SK-N-SH treated with all-trans-retinoic acid at 6 μM for 48 hours (cell line): ENCODE data around the gene BSG.

Experiments used
- ATAC-seq: fragments of 200-7000 bp; cut with Tn5 transposase; 3 replicates; pipeline ENCODE4 v1.9.1; 2020; ENCODE audit warnings: mild to moderate bottlenecking, moderate library complexity
- ARNTL ChIP-seq: fragments of 450-650 bp; formaldehyde crosslinking; IDR thresholded peaks from 2 replicates; pipeline ENCODE4 v1.5.0; 2020; ENCODE audit warnings: low read depth, mild to moderate bottlenecking, moderate library complexity, borderline replicate concordance
- BACH2 ChIP-seq: fragments of 250-450 bp; sonication (Bioruptor Pico); IDR thresholded peaks from 2 replicates; pipeline ENCODE4 v1.9.0; 2021; ENCODE audit warnings: mild to moderate bottlenecking, borderline replicate concordance
- CSDC2 ChIP-seq: fragments of 250-450 bp; sonication (Bioruptor Pico); IDR thresholded peaks from 2 replicates; pipeline ENCODE4 v1.5.0; 2020; ENCODE audit warnings: mild to moderate bottlenecking, moderate library complexity
- ESRRG ChIP-seq: fragments of 250-450 bp; sonication (Bioruptor Pico); IDR thresholded peaks from 2 replicates; pipeline ENCODE4 v1.6.1; 2021; ENCODE audit warnings: mild to moderate bottlenecking
- GLIS3 ChIP-seq: fragments of 250-450 bp; sonication (Bioruptor Pico); IDR thresholded peaks from 2 replicates; pipeline ENCODE4 v1.5.0; 2020; ENCODE audit warnings: mild to moderate bottlenecking, moderate library complexity
- ISL1 ChIP-seq: fragments of 250-450 bp; sonication (Bioruptor Pico); IDR thresholded peaks from 2 replicates; pipeline ENCODE4 v2.1.2; 2022; ENCODE audit warnings: mild to moderate bottlenecking, moderate library complexity
- OSR1 ChIP-seq: fragments of 250-450 bp; sonication (Bioruptor Pico); IDR thresholded peaks from 2 replicates; pipeline ENCODE4 v1.8.0; 2022; ENCODE audit warnings: moderate library complexity, mild to moderate bottlenecking, inconsistent platforms
- PPARA ChIP-seq: fragments of 250-450 bp; sonication (Bioruptor Pico); IDR thresholded peaks from 2 replicates; pipeline ENCODE4 v1.5.0; 2020; ENCODE audit warnings: mild to moderate bottlenecking, borderline replicate concordance
- RARB ChIP-seq: fragments of 250-450 bp; sonication (Bioruptor Pico); IDR thresholded peaks from 2 replicates; pipeline ENCODE4 v1.8.0; 2021; ENCODE audit warnings: mild to moderate bottlenecking, moderate library complexity
- TCF4 ChIP-seq: fragments of 250-450 bp; sonication (Bioruptor Pico); IDR thresholded peaks from 2 replicates; pipeline ENCODE4 v1.8.0; 2021; ENCODE audit warnings: mild to moderate bottlenecking, moderate library complexity, borderline replicate concordance
- TOX ChIP-seq: fragments of 250-450 bp; sonication (Bioruptor Pico); IDR thresholded peaks from 2 replicates; pipeline ENCODE4 v1.8.0; 2021; ENCODE audit warnings: mild to moderate bottlenecking, moderate library complexity, borderline replicate concordance
- ZC3H10 ChIP-seq: fragments of 250-450 bp; sonication (Bioruptor Pico); IDR thresholded peaks from 2 replicates; pipeline ENCODE4 v1.5.1; 2021; ENCODE audit warnings: mild to moderate bottlenecking, moderate library complexity
- ZFP3 ChIP-seq: fragments of 250-450 bp; sonication (Bioruptor Pico); IDR thresholded peaks from 2 replicates; pipeline ENCODE4 v1.5.0; 2020; ENCODE audit warnings: mild to moderate bottlenecking, moderate library complexity
- ZFP30 ChIP-seq: fragments of 450-650 bp; formaldehyde crosslinking; IDR thresholded peaks from 2 replicates; pipeline ENCODE4 v1.5.0; 2022; ENCODE audit warnings: mild to moderate bottlenecking, moderate library complexity
- ZNF565 ChIP-seq: fragments of 450-650 bp; formaldehyde crosslinking; conservative IDR thresholded peaks from 2 replicates; pipeline ENCODE4 v1.5.0; 2020; ENCODE audit warnings: low read depth, mild to moderate bottlenecking, moderate library complexity
- ZNF70 ChIP-seq: fragments of 450-650 bp; formaldehyde crosslinking; IDR thresholded peaks from 2 replicates; pipeline ENCODE4 v1.5.0; 2020; ENCODE audit warnings: mild to moderate bottlenecking, moderate library complexity
- ZNF8 ChIP-seq: fragments of 450-650 bp; formaldehyde crosslinking; IDR thresholded peaks from 2 replicates; pipeline ENCODE4 v1.5.0; 2020; ENCODE audit warnings: mild to moderate bottlenecking, moderate library complexity
- TF ChIP-seq, protein P1 (sequence below): fragments of 250-450 bp; sonication (Bioruptor Pico); IDR thresholded peaks from 2 replicates; pipeline ENCODE4 v1.5.0; 2020; ENCODE audit warnings: mild to moderate bottlenecking, moderate library complexity
- TF ChIP-seq, protein P2 (sequence below): fragments of 250-450 bp; sonication (Bioruptor Pico); IDR thresholded peaks from 2 replicates; pipeline ENCODE4 v1.5.1; 2021; ENCODE audit warnings: mild to moderate bottlenecking, moderate library complexity
- TF ChIP-seq, protein P3 (sequence below): fragments of 250-450 bp; sonication (Bioruptor Pico); IDR thresholded peaks from 2 replicates; pipeline ENCODE4 v1.8.0; 2021; ENCODE audit warnings: low read depth, mild to moderate bottlenecking, moderate library complexity, borderline replicate concordance

Gene BSG

DNA sequence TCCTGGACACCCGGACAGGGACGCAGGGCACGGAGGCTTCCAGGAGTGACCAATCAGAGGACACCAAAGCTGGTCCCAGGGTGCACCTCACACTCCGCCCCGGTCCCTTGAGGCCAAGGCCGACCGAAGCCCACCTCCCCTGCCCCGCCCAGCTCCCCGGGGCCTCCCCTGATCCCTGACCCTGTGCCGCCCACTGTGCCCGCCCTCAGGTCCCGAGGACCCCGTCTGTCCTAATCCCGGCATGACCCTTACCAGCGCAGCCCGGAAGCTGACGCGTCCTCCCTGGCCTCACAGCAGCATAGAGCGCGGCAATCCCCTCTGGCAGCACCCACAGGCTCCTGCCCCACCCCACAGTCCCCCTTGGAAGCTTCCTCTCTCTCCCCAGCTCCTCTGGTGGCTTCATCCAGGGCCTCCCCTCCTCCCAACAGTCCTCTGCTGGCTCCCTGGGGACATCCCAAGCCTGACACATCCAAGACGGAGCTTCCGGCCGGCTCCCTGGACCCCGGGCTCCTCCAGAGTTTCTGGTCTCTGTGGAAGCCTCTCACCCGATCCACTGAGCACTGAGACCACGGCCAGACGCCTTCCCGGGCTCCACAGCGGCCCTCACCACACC is 48.2 kb upstream of the BSG start (continued):
- TF ChIP-seq, protein P1, sequence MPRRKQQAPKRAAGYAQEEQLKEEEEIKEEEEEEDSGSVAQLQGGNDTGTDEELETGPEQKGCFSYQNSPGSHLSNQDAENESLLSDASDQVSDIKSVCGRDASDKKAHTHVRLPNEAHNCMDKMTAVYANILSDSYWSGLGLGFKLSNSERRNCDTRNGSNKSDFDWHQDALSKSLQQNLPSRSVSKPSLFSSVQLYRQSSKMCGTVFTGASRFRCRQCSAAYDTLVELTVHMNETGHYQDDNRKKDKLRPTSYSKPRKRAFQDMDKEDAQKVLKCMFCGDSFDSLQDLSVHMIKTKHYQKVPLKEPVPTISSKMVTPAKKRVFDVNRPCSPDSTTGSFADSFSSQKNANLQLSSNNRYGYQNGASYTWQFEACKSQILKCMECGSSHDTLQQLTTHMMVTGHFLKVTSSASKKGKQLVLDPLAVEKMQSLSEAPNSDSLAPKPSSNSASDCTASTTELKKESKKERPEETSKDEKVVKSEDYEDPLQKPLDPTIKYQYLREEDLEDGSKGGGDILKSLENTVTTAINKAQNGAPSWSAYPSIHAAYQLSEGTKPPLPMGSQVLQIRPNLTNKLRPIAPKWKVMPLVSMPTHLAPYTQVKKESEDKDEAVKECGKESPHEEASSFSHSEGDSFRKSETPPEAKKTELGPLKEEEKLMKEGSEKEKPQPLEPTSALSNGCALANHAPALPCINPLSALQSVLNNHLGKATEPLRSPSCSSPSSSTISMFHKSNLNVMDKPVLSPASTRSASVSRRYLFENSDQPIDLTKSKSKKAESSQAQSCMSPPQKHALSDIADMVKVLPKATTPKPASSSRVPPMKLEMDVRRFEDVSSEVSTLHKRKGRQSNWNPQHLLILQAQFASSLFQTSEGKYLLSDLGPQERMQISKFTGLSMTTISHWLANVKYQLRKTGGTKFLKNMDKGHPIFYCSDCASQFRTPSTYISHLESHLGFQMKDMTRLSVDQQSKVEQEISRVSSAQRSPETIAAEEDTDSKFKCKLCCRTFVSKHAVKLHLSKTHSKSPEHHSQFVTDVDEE (CRISPR knock-in tag) = no peak
- TF ChIP-seq TCF4 (no peak), CSDC2 (CRISPR knock-in tag) (no peak), ZFP30 (CRISPR knock-in tag) (no peak), ZFP3 (CRISPR knock-in tag) (no peak)
- TF ChIP-seq, protein P2, sequence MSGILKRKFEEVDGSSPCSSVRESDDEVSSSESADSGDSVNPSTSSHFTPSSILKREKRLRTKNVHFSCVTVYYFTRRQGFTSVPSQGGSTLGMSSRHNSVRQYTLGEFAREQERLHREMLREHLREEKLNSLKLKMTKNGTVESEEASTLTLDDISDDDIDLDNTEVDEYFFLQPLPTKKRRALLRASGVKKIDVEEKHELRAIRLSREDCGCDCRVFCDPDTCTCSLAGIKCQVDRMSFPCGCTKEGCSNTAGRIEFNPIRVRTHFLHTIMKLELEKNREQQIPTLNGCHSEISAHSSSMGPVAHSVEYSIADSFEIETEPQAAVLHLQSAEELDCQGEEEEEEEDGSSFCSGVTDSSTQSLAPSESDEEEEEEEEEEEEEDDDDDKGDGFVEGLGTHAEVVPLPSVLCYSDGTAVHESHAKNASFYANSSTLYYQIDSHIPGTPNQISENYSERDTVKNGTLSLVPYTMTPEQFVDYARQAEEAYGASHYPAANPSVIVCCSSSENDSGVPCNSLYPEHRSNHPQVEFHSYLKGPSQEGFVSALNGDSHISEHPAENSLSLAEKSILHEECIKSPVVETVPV (CRISPR knock-in tag) = no peak
- TF ChIP-seq, all 23 proteins: peak for 0

DNA sequence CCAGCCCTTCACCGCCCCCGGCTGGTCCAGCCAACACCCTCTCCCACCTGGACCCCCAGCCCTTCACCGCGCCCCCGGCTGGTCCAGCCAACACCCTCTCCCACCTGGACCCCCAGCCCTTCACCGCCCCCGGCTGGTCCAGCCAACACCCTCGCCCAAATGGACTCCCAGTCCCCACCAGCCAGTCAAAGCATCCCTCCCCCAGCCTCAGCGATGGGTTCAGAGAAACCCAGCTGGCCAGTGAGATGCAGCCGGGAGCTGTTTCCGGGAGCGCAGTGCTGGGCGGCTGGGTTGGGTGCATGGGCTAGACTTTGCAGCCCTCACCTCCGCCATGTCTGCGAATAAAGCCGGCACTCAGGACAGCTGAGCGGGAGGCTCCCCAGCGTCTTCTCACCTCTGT is 47.4 kb upstream of the BSG start:
- no peak; the same call in 1 of the 3 replicates for ATAC-seq
- TF ChIP-seq ESRRG (CRISPR knock-in tag) = no peak
- no peak for TF ChIP-seq OSR1 (CRISPR knock-in tag)
- no peak for TF ChIP-seq ZNF70 (CRISPR knock-in tag)
- no peak for TF ChIP-seq BACH2 (CRISPR knock-in tag)
- TF ChIP-seq, protein P2 (CRISPR knock-in tag) = no peak
- TF ChIP-seq PPARA = no peak
- no peak for TF ChIP-seq ARNTL
- TF ChIP-seq ZFP3 (CRISPR knock-in tag) = no peak
- TF ChIP-seq, protein P1 (CRISPR knock-in tag) = no peak
- TF ChIP-seq ZC3H10 (CRISPR knock-in tag) = no peak
- TF ChIP-seq TCF4 = no peak
- TF ChIP-seq ZFP30 (CRISPR knock-in tag) = no peak
- no peak for TF ChIP-seq RARB (CRISPR knock-in tag)
- no peak for TF ChIP-seq ISL1 (CRISPR knock-in tag)
- TF ChIP-seq GLIS3 = no peak
- TF ChIP-seq ZNF8 = no peak

DNA sequence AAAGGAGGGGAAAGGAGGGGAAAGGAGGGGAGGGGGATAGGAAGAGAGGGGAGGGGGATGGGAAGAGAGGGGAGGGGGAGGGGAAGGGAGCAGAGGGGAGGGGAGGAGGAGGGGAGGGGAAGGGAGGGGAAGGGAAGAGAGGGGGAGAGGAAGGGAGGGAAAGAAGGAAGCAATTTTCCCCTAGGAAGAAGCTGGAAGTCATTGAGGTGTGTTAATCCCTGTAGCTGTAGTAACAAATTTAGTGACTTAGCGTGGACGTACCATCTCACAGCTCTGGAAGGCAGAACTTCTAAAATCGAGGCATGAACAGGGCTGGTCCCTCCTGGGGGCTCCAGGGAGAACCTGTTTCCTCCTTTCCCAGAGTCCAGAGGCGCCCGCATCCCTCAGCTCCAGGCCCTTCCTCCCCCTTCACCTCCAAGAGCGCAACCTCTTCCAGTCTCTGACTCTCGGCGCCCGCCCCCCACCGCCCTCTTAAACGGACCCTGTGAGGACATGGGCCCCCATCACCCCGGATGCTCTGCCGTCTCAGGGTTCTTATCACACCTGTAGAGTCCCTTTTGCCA is 46.5 kb upstream of the BSG start:
- TF ChIP-seq OSR1 (CRISPR knock-in tag) (no peak), BACH2 (CRISPR knock-in tag) (no peak), TCF4 (no peak), GLIS3 (no peak), ZNF565 (CRISPR knock-in tag) (no peak), ZNF8 (no peak), ZC3H10 (CRISPR knock-in tag) (no peak), ZNF70 (CRISPR knock-in tag) (no peak), RARB (CRISPR knock-in tag) (no peak), ESRRG (CRISPR knock-in tag) (no peak), PPARA (no peak), ZFP30 (CRISPR knock-in tag) (no peak), TOX (no peak), ZFP3 (CRISPR knock-in tag) (no peak), ISL1 (CRISPR knock-in tag) (no peak), CSDC2 (CRISPR knock-in tag) (no peak)
- TF ChIP-seq, protein P1 (CRISPR knock-in tag) = no peak
- TF ChIP-seq, protein P2 (CRISPR knock-in tag) = no peak
- TF ChIP-seq, protein P3, sequence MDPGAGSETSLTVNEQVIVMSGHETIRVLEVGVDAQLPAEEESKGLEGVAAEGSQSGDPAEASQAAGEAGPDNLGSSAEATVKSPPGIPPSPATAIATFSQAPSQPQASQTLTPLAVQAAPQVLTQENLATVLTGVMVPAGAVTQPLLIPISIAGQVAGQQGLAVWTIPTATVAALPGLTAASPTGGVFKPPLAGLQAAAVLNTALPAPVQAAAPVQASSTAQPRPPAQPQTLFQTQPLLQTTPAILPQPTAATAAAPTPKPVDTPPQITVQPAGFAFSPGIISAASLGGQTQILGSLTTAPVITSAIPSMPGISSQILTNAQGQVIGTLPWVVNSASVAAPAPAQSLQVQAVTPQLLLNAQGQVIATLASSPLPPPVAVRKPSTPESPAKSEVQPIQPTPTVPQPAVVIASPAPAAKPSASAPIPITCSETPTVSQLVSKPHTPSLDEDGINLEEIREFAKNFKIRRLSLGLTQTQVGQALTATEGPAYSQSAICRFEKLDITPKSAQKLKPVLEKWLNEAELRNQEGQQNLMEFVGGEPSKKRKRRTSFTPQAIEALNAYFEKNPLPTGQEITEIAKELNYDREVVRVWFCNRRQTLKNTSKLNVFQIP = no peak
- ATAC-seq = no peak
